ENCODE measurements around the gene MRPL37. TPM values are rescaled to one million over a fixed set of nuclear protein-coding genes. Genes with fewer than 3 reads are reported as not detected.

The MRPL37 gene
- total and polyA plus RNA-seq, 2 of the 4 experiments (the other 2 are of a cell fraction) = 42.8 to 132 TPM

GRCh38 chr1:54227891-54228310 is 27.9 kb downstream of the MRPL37 start:
- H4K5ac ChIP-seq (ENCODE audit: low read depth, low read length) = no peak overlapping the region
- no peak for TF ChIP-seq RCOR1 (IDR thresholded peaks at IDR 0.05; ENCODE audit: insufficient replicate concordance, low read length)
- TF ChIP-seq MXI1 (IDR thresholded peaks at IDR 0.05; ENCODE audit: borderline replicate concordance, low read depth, low read length) = no peak
- no peak for TF ChIP-seq RAD21 (IDR thresholded peaks at IDR 0.05; ENCODE audit: low read length)
- H3K27ac ChIP-seq (ENCODE audit: insufficient read depth, low read length) = no peak overlapping the region
- peaks cover 22% of the 10 kb centered on the region for H3K4me1 ChIP-seq (ENCODE audit: control insufficient read depth, insufficient read depth, low read length)
- dilution Hi-C loops (cut with HindIII; ENCODE audit: low sequenced_read_pairs, unreplicated experiment) = no loop called here
- no peak overlapping the region for H3K4me3 ChIP-seq (ENCODE audit: insufficient read depth, low read depth, low read length)
- no peak overlapping the region for H4K91ac ChIP-seq (ENCODE audit: insufficient read depth, low read depth, low read length)
- H3K4me2 ChIP-seq (ENCODE audit: low read depth, low read length) = no peak overlapping the region
- H4K20me1 ChIP-seq (ENCODE audit: insufficient read depth, low read length) = no peaks in the 10 kb centered on the region
- POLR2A ChIA-PET (ENCODE audit: unreplicated experiment) = no interaction called here
- no peak overlapping the region for H3K56ac ChIP-seq (ENCODE audit: extremely low read depth, insufficient read depth, low read length)
- H3K79me1 ChIP-seq (ENCODE audit: low read depth in 1 of 2, low read length in 2 of 2) = no peaks in the 10 kb centered on the region; a peak in 1 of 4 replicates
- BruUV-seq (replicated peaks) = no TSS peak
- no peak overlapping the region; the same call in 2 of the 3 replicates for H2BK15ac ChIP-seq (ENCODE audit: low read depth, low read length)
- no peak overlapping the region for H2BK120ac ChIP-seq (ENCODE audit: low read depth, low read length)
- WGBS, 2 experiments (ENCODE audit: extremely low coverage in 2 of 2, insufficient read length in 1 of 2) = 86% methylated on average over 9 of the region's 17 CpGs; no CpG with 5 or more reads in 1 of the 2 experiments
- H2AFZ ChIP-seq (replicated peaks; ENCODE audit: low read length, poor library complexity) = no peak overlapping the region
- intact Hi-C loops (cut with micrococcal nuclease) = loop anchor here (10.0 kb wide), 1 partner anchor 177 kb away; the partner anchor contains the start of gene SSBP3
- no peaks in the 10 kb centered on the region for H3K27me3 ChIP-seq (ENCODE audit: control insufficient read depth, insufficient read depth, low read length)
- peaks cover 11% of the 10 kb centered on the region; the same call in 1 of the 2 replicates for H3K9me1 ChIP-seq (ENCODE audit: insufficient read depth, low read length)
- in situ Hi-C loops (cut with MboI; ENCODE audit: low sequenced_read_pairs) = no loop called here
- CTCF ChIA-PET = interaction anchor here (0.8 kb wide), 1 partner anchor 157 kb away, joined by 3 read pairs; no protein-coding TSS in a partner anchor
- H3K14ac ChIP-seq (replicated peaks; ENCODE audit: low read depth, low read length) = no peak overlapping the region
- H3K9me3 ChIP-seq (ENCODE audit: control insufficient read depth, insufficient read depth, low read length) = no peaks in the 10 kb centered on the region
- ATAC-seq (ENCODE audit: low read depth) (no peak), DNase-seq (no peak)
- no peak overlapping the region for H3K23ac ChIP-seq (ENCODE audit: low read depth, low read length)
- no peak overlapping the region for H2BK20ac ChIP-seq (ENCODE audit: low read depth, low read length)
- peaks cover 17% of the 10 kb centered on the region for H3K36me3 ChIP-seq (ENCODE audit: control insufficient read depth, insufficient read depth, low read length)
- H3K9ac ChIP-seq (ENCODE audit: low read depth, low read length) = no peak overlapping the region
- no peak overlapping the region for H2AK9ac ChIP-seq (replicated peaks; ENCODE audit: low read depth, low read length, poor library complexity)
- no peak overlapping the region for H3K18ac ChIP-seq (ENCODE audit: low read depth, low read length)
- H2BK5ac ChIP-seq (ENCODE audit: low read depth, low read length, poor library complexity, severe bottlenecking) = no peak overlapping the region
- no peak overlapping the region for H2AK5ac ChIP-seq (ENCODE audit: low read depth, low read length)
- no peak overlapping the region for H3K4ac ChIP-seq (ENCODE audit: low read depth, low read length)
- H4K8ac ChIP-seq (ENCODE audit: low read depth in 2 of 2, low read length in 2 of 2) = no peak overlapping the region

Data from IMR-90 (cell line).